Erythroblast (primary cell): Measurements from ENCODE around the gene NOP53.
"Not testable (repeated sequence)": the region's sequence is repeated elsewhere in the genome, so short reads cannot be mapped to it uniquely, and the experiment has no call there.

Source experiments
- DNase-seq, 2 experiments: peaks; one replicate each; lab custom pipeline; 2025; lab: John Stamatoyannopoulos, UW
- GATA1 ChIP-seq: IDR thresholded peaks from 2 replicates; pipeline ENCODE4 v1.6.1; 2011; ENCODE audit warnings: low read depth, mild to moderate bottlenecking, control low read depth, low read length, moderate library complexity
- POLR2A ChIP-seq: IDR thresholded peaks from 2 replicates; pipeline ENCODE4 v1.6.1; 2011; ENCODE audit warnings: mild to moderate bottlenecking, low read length

NOP53 gene

DNA sequence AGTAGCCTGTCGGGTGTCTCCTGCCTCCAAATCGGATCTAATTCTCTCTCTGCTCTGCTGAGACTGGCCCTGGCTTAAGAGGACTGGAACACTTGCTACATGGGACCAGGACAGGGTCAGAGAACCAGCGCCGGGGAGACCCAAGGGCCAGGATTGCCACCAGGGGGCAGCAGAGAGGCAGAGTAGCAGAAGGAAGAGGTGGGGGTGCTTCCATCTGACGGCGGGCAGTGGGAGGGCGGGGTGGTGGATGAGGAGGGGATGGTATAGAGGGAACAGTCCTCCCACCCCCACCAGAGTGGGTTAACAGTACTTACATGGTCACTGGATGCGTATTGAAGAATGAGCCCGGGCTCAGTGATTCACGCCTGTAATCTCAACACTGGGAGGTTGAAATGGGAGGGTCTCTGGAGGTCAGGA lies 45.1 kb downstream of the NOP53 start:
- peak; percentile 63 to 79 for DNase-seq
- TF ChIP-seq GATA1 (no peak), POLR2A (no peak)

DNA sequence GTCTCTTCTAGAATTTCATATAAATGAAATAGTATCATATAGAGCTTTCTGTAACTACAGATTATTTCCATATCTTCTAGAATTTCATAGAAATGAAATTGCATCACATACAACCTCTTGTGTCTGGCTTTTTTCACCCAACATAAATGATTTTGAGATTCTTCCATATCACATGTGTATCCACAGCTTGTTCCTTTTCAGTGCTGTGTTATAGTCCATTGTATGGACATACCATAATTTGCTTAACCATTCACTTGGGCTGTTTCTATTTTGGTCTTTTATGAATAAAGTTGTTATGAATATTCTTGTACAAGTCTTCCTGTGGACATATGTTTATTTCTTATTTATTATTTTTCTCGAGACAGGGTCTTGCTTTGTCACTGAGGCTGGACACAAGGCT lies 47.3 kb downstream of the NOP53 start:
- no peak for DNase-seq

DNA sequence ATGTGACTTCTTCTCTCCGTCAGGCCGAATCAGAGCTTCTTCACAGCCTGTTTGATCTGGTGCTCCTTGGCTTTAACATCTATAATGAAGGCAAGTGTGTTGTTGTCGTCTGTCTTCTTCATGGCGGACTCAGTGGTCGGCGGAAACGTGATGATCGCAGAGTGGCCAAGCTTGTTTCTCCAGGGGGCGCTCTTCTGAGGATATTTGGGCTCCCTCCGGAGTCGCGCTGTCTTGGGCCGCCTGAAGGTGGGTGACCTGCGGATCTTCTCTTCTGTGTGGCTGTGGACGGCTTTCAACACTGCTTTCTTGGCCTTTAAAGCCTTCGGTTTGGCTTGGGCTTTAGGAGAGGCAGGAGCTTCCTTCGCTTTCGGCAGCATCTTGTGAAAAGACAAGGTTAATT lies 49.2 kb downstream of the NOP53 start:
- TF ChIP-seq POLR2A: no peak
- no peak for TF ChIP-seq GATA1
- DNase-seq: no peak

More for the DNA sequence above, 47.3 kb downstream of the NOP53 start:
- TF ChIP-seq POLR2A: no peak
- no peak for TF ChIP-seq GATA1

DNA sequence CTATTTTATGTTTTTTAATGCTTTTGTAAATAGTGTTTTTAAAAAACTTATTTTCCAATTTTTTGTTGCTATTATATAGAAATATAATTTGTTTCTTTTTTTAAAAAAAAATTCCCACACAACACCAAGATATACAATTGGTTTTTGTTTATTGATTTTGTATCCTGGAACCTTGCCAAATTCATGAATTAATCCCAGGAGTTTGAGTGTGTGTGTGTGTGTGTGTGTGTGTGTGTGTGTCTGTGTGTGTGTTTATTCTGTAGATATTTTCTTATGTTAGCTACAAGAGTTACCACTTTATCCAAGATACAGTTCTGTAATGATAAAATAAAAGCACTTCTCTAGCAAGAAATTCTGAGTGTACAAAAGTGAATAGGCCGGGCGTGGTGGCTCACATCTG lies 51.4 kb downstream of the NOP53 start:
- TF ChIP-seq GATA1: no peak
- TF ChIP-seq POLR2A: no peak
- DNase-seq: no peak

DNA sequence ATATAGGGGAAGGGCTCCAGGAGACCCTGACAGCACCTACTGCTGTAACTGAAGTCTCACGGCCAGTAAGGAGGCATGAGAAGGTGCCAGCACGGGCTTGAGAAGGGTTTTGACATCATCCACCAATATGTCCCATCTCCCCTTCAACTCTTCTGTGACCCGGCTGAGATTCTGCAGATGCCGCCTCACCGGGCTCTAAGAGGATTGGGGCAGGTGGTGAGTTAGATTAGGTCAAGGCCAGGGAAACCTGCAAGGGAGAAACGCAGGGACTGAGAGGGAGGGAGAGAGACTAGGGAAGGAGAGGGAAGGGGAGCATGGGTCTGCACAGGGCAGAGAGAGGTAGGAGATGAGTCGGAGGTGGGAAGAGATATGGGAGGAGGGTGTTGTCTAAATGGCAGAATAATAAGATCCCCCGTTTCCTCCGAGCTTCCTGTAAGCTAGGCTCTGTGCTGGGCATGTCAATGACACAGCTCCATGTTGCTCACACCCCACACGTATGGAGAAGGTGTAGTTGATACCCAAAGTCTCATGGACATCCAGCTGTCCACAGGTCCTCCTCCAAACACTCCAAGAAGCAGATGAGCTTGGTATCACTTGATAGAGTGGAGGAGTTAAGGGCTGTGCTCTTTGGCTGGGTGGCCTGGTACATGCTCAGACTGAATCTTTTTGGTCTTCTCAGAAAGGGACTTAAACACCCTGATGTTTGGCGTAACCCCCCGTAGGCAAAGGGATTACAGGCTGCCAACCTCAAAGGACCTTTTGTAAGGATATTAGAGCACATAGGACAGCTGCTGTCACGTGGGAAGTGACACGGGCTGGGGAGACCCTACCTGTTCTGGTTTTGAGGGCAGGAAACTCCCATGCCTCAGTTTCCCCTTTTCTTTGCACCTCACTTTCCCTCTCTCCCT lies 52.9 kb downstream of the NOP53 start:
- no peak for TF ChIP-seq GATA1
- no peak for DNase-seq

DNA sequence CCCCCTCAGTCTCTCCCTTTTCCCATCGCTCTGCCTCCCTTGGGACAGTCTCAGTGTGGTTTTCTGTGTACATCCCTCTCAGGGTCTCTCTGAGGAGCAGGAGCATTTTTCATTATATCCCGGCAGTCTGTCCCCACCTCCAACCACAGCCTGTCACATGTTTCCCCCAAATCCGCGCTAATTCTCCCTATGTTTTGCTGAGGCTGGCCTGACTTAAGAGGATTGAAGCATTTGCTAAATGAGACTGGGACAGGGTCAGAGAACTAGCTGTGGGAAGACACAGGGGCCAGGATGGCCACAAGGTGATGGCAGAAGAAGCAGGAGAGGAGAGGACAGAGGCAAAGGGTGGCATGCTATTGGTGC lies 53.5 kb downstream of the NOP53 start:
- no peak for TF ChIP-seq POLR2A
- no peak for TF ChIP-seq GATA1
- no peak for DNase-seq

DNA sequence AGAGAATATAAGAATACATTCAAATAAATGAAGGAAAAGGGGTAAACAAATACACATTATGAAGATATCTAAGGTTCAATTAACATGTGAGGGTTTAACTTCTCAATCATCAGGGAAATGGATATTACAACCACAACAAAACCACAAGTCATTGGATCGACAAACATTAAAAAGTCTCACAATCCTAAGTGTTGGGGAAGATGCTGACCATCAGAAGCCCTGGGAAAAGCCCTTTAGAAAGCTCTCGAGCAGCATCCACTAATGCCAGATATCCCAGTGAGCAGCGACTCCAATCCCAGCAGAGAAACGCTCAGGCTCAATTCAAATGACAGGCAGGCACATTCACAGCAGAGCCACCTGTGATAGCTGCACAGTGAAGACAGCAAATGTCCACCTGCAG lies 55.9 kb downstream of the NOP53 start:
- TF ChIP-seq GATA1 (no peak), POLR2A (no peak)
- no peak for DNase-seq

DNA sequence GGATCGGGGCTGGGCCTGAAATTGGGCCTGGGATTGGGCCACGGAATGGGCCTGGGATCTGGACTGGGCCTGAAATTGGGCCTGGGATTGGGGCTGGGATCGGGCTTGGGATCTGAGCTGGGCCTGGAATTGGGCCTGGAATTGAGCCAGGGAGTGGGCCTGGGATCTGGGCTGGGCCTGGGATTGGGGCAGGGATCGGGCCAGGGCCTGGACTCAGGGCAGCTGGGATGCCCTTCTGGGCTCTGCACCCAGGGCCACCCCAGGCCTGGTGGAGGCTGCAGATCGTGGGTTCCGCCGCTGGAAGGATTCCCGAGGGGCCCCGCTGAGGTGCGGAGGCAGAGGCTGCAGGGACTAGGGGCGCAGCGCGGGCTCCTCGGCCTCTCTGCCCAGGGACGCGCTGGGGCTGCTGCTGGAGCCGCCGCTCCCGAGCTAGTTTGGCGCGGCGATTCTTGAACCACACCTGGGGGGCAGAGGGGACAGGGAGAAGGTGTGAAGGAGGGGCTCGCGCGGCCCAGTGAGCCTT lies 57.2 kb downstream of the NOP53 start:
- TF ChIP-seq POLR2A (no peak), GATA1 (no peak)
- DNase-seq: no peak

DNA sequence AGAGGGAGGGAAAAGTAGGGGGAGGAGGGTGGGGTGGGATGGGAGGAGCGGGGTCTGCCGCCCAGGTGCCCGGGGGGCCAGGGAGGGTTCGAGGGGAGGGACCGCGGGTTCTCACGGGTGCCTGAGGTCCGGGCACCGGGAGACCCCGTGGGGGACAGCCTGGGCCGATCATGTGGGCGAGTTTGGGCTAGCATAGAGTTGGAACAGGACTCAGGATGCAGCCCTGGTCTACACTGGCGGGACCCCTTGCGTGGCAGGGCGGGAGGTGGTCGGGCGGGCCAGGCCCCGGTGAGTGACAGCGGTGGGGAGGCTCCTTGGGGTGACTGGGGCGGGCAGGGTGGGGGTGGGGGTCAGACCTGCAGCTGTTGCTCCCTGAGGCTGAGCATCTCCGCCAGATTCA lies 57.8 kb downstream of the NOP53 start:
- not testable (repeated sequence) for DNase-seq

DNA sequence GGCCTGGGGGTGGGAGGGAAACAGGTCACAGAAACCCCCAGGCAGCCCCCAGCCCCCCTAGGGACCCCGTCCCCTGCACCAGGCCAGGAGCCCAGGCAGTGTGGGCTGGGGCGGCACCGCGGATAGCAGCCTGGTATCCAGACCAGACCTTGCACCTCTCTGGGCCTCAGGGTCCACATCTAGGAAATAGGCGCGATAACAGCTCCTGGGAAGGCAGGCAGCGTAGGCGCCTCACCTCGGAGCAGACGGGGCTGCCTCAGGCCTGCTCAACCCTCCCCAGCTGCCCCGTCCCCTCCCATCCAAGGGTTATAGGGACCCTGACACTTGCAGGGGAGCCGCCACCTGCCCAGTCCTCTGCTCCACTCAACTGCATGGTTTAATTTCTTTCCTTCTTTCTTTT lies 58.3 kb downstream of the NOP53 start:
- not testable (repeated sequence) for DNase-seq

DNA sequence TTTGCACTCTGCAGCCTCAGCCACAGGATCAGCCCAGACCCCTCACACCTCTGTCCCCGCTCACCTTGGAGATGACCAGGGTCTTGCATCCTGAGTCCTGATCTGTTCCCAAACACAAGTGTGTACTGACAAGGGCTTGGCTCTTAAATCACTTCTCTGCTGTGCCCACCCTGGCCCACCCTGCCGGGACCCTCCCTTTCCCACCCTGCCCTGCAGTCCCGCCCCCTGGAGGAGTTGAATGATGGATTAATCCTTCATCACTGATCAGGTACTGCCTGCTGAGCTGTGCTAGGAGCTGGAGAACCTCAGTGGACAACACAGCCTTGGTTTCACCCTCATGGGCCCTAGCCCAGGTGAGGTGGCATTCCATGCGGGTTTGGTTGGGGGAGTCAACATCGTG lies 59.1 kb downstream of the NOP53 start, which contains the start of gene TPRX1:
TPRX1 (minus strand) TSS at position 101 of the 400 bp plus-strand sequence; CDS start at position 89, 12 bp downstream.
- not testable (repeated sequence) for DNase-seq

DNA sequence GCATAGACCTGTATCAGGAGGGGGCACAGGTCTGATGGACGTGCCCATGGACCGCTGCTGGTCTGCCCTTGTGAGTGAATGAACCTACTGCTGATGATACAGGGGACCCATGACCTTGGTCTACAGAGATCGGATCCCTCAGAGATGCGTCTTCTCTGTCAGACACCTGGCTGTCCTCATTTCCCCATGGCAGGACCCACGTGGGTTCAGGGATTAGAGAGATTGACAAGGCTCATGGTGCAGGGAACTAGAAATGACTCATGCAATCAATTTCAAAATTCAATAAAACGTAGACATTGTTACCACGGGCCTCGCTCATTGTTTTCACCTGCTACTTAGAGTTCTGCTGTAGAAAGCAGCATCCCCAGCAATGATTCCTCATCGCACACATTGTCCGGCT lies 60.0 kb downstream of the NOP53 start:
- DNase-seq: no peak
- TF ChIP-seq GATA1: no peak
- no peak for TF ChIP-seq POLR2A

DNA sequence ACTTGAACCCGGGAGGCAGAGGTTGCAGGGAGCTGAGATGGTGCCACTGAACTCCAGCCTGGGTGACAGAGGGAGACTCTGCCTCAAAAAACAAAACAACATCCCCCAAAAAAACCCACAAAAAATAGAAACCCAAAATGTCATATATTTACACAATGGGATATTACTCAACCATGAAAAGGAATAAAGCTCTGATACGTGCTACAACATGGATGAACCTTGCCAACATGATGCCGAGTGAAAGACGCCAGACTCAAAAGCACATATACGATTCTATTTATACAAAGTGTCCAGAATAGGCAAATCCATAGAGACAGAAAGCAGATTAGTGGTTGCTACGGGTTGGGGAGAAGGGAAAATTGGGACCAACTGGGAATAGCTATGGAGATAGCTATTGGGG lies 61.1 kb downstream of the NOP53 start:
- TF ChIP-seq GATA1 (no peak), POLR2A (no peak)
- DNase-seq: no peak
